A673 (cell line): ENCODE data around the gene VSTM2L. TPM values are rescaled to one million over a fixed set of nuclear protein-coding genes. Genes with fewer than 3 reads are reported as not detected.

Source experiments
- BruUV-seq: library from RNA; stranded (reverse); fragments of 400-500 nt; replicated peaks from 2 replicates; lab custom pipeline; 2021; lab: Mats Ljungman, UMichigan
- CTCF ChIA-PET: fragments of 300-600 bp; sonication (Branson Sonifier 250); formaldehyde crosslinking; loops from one replicate; lab custom pipeline; 2022; ENCODE audit warnings: antibody characterized with exemption; lab: Charles Lee
- POLR2A ChIA-PET: fragments of 300-600 bp; sonication (Branson Sonifier 250); formaldehyde crosslinking; loops from one replicate; lab custom pipeline; 2022; ENCODE audit warnings: antibody characterized with exemption; ENCODE audit not compliant: low non-redundant PET; lab: Charles Lee
- DNase-seq: peaks from one replicate; pipeline ENCODE4 v3.0.0-alpha.2; 2015; ENCODE audit warnings: low spot score
- H3K27ac ChIP-seq: fragments of 200-600 bp; sonication (generic); 2 replicates; pipeline ENCODE4 v1.5.1; 2016; ENCODE audit warnings: mixed run types, low read depth, mild to moderate bottlenecking, mixed read lengths, antibody characterized with exemption, low read length; ENCODE audit not compliant: poor library complexity, severe bottlenecking
- H3K27me3 ChIP-seq: fragments of 200-600 bp; sonication (generic); replicated peaks from 2 replicates; pipeline ENCODE4 v1.6.1; 2017; ENCODE audit warnings: mixed run types, low read depth, mild to moderate bottlenecking, mixed read lengths, antibody characterized with exemption, low read length; ENCODE audit not compliant: insufficient read depth, poor library complexity
- H3K36me3 ChIP-seq: fragments of 200-600 bp; sonication (generic); 2 replicates; pipeline ENCODE4 v1.6.1; 2016; ENCODE audit warnings: mixed run types, mild to moderate bottlenecking, mixed read lengths, antibody characterized with exemption, low read length; ENCODE audit not compliant: insufficient read depth, poor library complexity, severe bottlenecking
- H3K4me1 ChIP-seq: fragments of 200-600 bp; sonication (generic); 2 replicates; pipeline ENCODE4 v1.6.1; 2017; ENCODE audit warnings: mixed run types, mild to moderate bottlenecking, mixed read lengths, antibody characterized with exemption, low read length; ENCODE audit not compliant: insufficient read depth, poor library complexity, severe bottlenecking
- H3K4me3 ChIP-seq: fragments of 200-600 bp; sonication (generic); 2 replicates; pipeline ENCODE4 v1.5.1; 2016; ENCODE audit warnings: low read depth, mixed run types, mild to moderate bottlenecking, mixed read lengths, low read length; ENCODE audit not compliant: poor library complexity, severe bottlenecking
- H3K9me3 ChIP-seq: fragments of 200-600 bp; sonication (generic); 2 replicates; pipeline ENCODE4 v1.6.1; 2016; ENCODE audit warnings: mixed run types, low read depth, mild to moderate bottlenecking, mixed read lengths, antibody characterized with exemption, low read length; ENCODE audit not compliant: poor library complexity, severe bottlenecking
- EZH2 ChIP-seq: fragments of 200-600 bp; sonication (generic); IDR thresholded peaks from 2 replicates; pipeline ENCODE4 v1.6.1; 2017; ENCODE audit warnings: borderline replicate concordance, low read depth, mild to moderate bottlenecking, mixed read lengths, antibody characterized with exemption, low read length; ENCODE audit not compliant: poor library complexity, severe bottlenecking
- intact Hi-C: fragments of 100-400 bp; cut with micrococcal nuclease; formaldehyde crosslinking; loops from one replicate; pipeline ENCODE4 v1.10.0; 2022; ENCODE audit not compliant: unreplicated experiment
- total RNA-seq: library from RNA; stranded (reverse); gene quantifications from 2 replicates; pipeline ENCODE4 v1.2.3, GENCODE V29; 2021
- TF ChIP-seq, protein P1 (sequence below): fragments of 300-800, 200-600 bp; sonication (generic); conservative IDR thresholded peaks from 2 replicates; pipeline ENCODE4 v1.5.1; 2017; ENCODE audit warnings: low read depth, mild to moderate bottlenecking, antibody characterized with exemption, low read length, moderate library complexity, mixed read lengths

Gene VSTM2L
- total RNA-seq, 1 experiment from 2014 or later: 23.3 TPM

DNA sequence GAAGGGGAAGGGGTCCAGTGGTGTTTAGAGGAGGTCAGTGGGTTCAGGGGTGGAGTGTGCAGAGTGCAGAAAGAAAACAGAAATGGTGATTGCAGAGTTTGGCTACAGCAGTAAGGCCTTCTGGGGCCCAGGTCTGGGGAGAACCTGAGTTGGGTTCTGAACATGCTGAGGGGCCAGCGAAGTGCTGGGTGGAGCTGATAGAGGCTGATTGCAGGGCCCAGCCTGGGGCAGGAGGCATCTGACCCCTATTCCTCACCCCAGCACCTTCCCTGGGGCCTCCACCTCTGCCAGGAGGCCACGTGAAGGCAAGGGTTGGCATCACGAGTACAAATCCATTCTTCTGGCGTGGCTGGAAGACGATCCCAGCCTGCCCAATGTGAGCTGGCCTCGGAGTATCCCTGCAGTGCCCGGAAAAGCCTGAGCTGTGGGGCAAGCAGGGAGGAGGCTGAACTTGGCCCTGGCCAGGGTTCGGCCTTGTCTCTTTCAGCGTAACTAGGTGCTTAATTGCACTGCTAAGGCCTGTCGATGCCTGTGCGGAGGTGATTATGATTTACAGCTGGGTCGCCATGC lies 35.3 kb downstream of the VSTM2L start:
- intact Hi-C loops: no loop called here
- TF ChIP-seq, protein P1, sequence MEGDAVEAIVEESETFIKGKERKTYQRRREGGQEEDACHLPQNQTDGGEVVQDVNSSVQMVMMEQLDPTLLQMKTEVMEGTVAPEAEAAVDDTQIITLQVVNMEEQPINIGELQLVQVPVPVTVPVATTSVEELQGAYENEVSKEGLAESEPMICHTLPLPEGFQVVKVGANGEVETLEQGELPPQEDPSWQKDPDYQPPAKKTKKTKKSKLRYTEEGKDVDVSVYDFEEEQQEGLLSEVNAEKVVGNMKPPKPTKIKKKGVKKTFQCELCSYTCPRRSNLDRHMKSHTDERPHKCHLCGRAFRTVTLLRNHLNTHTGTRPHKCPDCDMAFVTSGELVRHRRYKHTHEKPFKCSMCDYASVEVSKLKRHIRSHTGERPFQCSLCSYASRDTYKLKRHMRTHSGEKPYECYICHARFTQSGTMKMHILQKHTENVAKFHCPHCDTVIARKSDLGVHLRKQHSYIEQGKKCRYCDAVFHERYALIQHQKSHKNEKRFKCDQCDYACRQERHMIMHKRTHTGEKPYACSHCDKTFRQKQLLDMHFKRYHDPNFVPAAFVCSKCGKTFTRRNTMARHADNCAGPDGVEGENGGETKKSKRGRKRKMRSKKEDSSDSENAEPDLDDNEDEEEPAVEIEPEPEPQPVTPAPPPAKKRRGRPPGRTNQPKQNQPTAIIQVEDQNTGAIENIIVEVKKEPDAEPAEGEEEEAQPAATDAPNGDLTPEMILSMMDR: no peak
- no peak for TF ChIP-seq EZH2
- peaks cover 12% of the 10 kb centered on the region for H3K4me1 ChIP-seq
- H3K27ac ChIP-seq: no peak overlapping the region
- ChIA-PET POLR2A (no interaction called here), CTCF (no interaction called here)
- no TSS peak for BruUV-seq
- H3K36me3 ChIP-seq: no peaks in the 10 kb centered on the region
- H3K27me3 ChIP-seq: no peaks in the 10 kb centered on the region
- H3K4me3 ChIP-seq: no peak overlapping the region
- DNase-seq: no peak
- no peaks in the 10 kb centered on the region for H3K9me3 ChIP-seq

DNA sequence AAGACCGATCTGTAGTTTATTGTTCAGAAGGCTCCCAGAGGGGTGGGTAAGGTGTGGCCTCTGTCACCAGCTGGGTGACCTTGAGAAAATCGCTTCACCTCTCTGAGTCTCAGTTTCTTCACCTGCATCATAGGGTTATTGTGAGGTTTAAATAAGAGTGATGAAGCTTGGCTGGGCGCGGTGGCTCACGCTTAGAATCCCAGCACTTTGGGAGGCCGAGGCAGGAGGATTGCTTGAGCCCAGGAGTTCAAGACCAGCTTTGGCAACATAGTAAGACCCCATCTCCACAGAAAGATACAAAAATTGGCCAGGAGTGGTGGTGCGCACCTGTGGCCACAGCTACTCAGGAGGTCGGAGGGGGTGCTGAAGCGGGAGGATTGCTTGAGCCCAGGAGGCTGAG lies 36.0 kb downstream of the VSTM2L start:
- no peak for TF ChIP-seq EZH2
- TF ChIP-seq, protein P1: no peak
- intact Hi-C loops: no loop called here
- Histone ChIP-seq H3K4me3 (no peak overlapping the region), H3K4me1 (peaks cover 12% of the 10 kb centered on the region), H3K27ac (no peak overlapping the region), H3K9me3 (no peaks in the 10 kb centered on the region), H3K27me3 (no peaks in the 10 kb centered on the region), H3K36me3 (no peaks in the 10 kb centered on the region)
- DNase-seq: no peak
- ChIA-PET CTCF (no interaction called here), POLR2A (no interaction called here)
- no TSS peak for BruUV-seq

DNA sequence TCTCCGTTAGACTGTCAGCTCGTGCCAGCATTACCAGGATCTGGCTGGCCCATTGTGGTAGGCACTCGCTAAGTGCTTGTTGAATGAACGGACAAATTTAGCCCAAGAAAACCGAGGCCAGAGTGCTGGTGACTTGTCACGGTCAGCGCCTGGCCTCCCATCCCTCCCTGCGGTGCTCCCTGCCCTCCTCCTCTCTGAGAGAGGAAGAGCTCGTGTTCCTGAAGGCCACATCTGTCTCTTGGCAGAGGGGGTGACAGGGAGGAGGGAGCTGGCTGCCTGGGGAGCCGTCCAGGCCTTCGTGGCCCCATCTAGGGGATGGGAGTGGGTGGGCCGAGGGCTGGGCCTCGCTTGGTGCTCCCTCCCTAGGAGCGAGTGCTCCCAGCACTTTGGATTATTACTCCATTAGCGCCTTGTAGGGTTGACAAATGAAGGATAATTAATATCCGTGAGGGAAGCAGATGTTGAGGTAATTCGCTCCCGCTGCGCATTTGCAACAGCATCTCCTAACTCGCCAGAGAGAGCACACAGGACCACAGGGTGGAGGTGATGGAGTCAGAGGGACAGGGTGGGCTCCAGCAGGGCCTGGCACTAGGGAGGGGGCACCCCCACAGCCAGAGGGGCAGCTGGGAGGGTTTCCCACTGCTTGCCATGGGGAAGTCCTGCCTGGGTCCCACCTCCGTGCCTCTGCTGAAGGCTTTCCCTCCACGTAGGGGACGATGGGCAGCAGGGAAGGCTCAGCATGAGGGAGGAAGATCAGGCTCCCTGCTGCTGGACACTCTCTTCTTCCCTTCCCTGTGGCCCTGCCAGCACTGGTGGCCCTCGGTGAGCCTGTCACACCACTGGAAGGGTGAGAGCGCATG lies 37.0 kb downstream of the VSTM2L start:
- no peak for DNase-seq
- BruUV-seq: no TSS peak
- intact Hi-C loops: no loop called here
- Histone ChIP-seq H3K4me1 (peaks cover 7% of the 10 kb centered on the region), H3K9me3 (no peaks in the 10 kb centered on the region), H3K4me3 (no peak overlapping the region), H3K27ac (no peak overlapping the region), H3K36me3 (no peaks in the 10 kb centered on the region), H3K27me3 (no peaks in the 10 kb centered on the region)
- CTCF ChIA-PET: interaction anchor here (0.7 kb wide), 1 partner anchor 53 kb away, joined by 4 read pairs; no protein-coding TSS in a partner anchor
- POLR2A ChIA-PET: no interaction called here
- TF ChIP-seq EZH2: no peak
- TF ChIP-seq, protein P1: no peak
